HL-60 (cell line): Measurements from ENCODE around the gene ZNF697.

ENCODE experiments used
- CTCF ChIP-seq: IDR thresholded peaks from one replicate; pipeline ENCODE4 v1.5.1; 2011; ENCODE audit warnings: low read length, control low read depth, inconsistent platforms; ENCODE audit not compliant: insufficient read depth
- GABPA ChIP-seq: IDR thresholded peaks from 2 replicates; pipeline ENCODE4 v1.6.1; 2012; ENCODE audit warnings: low read depth

- TF ChIP-seq CTCF (no peak), GABPA (no peak)
Measured at GRCh38 chr1:119667173-119667572, 19.1 kb upstream of the ZNF697 start.
